ENCODE data around the gene ARHGEF6. TPM values are rescaled to one million over a fixed set of nuclear protein-coding genes. Genes with fewer than 3 reads are reported as not detected.

Gene ARHGEF6
- total RNA-seq, 1 donor from 2014 or later, result 0.98 TPM

- H3K36me3 Mint-ChIP-seq, result no peaks in the 10 kb centered on the region
- H3K9me3 Mint-ChIP-seq, result peaks cover 3% of the 10 kb centered on the region
- TF ChIP-seq CTCF (IDR thresholded peaks at IDR 0.05; ENCODE audit: unreplicated experiment), result no peak
- H3K27ac Mint-ChIP-seq, result no peak overlapping the region
- H3K27me3 Mint-ChIP-seq (ENCODE audit: low read depth), result peaks cover 15% of the 10 kb centered on the region
- no peak for DNase-seq (ENCODE audit: low spot score in 2 of 2, unreplicated experiment in 2 of 2)
- H3K4me3 Mint-ChIP-seq, result no peak overlapping the region
- no peaks in the 10 kb centered on the region for H3K4me1 Mint-ChIP-seq
Measured at GRCh38 chrX:136764206-136764605, 16.5 kb downstream of the ARHGEF6 start.

GRCh38 chrX:136762820-136763452 lies 17.8 kb downstream of the ARHGEF6 start:
- H3K27me3 Mint-ChIP-seq (ENCODE audit: low read depth), result peaks cover 15% of the 10 kb centered on the region
- no peak overlapping the region for H3K4me3 Mint-ChIP-seq
- no peaks in the 10 kb centered on the region for H3K4me1 Mint-ChIP-seq
- DNase-seq (ENCODE audit: low spot score in 2 of 2, unreplicated experiment in 2 of 2), result no peak
- H3K36me3 Mint-ChIP-seq, result no peaks in the 10 kb centered on the region
- peaks cover 3% of the 10 kb centered on the region for H3K9me3 Mint-ChIP-seq
- no peak for TF ChIP-seq CTCF (IDR thresholded peaks at IDR 0.05; ENCODE audit: unreplicated experiment)
- H3K27ac Mint-ChIP-seq, result no peak overlapping the region

- H3K27me3 Mint-ChIP-seq (ENCODE audit: low read depth), result peaks cover 11% of the 10 kb centered on the region
- peaks cover 8% of the 10 kb centered on the region for H3K9me3 Mint-ChIP-seq
- no peak for DNase-seq (ENCODE audit: low spot score in 2 of 2, unreplicated experiment in 2 of 2)
- H3K4me1 Mint-ChIP-seq, result no peaks in the 10 kb centered on the region
- no peak overlapping the region for H3K27ac Mint-ChIP-seq
- TF ChIP-seq CTCF (IDR thresholded peaks at IDR 0.05; ENCODE audit: unreplicated experiment), result no peak
- H3K4me3 Mint-ChIP-seq, result no peak overlapping the region
- no peaks in the 10 kb centered on the region for H3K36me3 Mint-ChIP-seq
Measured at GRCh38 chrX:136761421-136761820, 19.3 kb downstream of the ARHGEF6 start.

- Mint-ChIP-seq H3K4me3 (no peak overlapping the region), H3K27ac (no peak overlapping the region), H3K27me3 (ENCODE audit: low read depth) (no peaks in the 10 kb centered on the region), H3K9me3 (peaks cover 21% of the 10 kb centered on the region), H3K36me3 (no peaks in the 10 kb centered on the region), H3K4me1 (no peaks in the 10 kb centered on the region)
- no peak for TF ChIP-seq CTCF (IDR thresholded peaks at IDR 0.05; ENCODE audit: unreplicated experiment)
- no peak for DNase-seq (ENCODE audit: low spot score in 2 of 2, unreplicated experiment in 2 of 2)
Measured at GRCh38 chrX:136759968-136760367, 20.8 kb downstream of the ARHGEF6 start.

- Mint-ChIP-seq H3K27ac (no peak overlapping the region), H3K27me3 (ENCODE audit: low read depth) (no peaks in the 10 kb centered on the region), H3K9me3 (peaks cover 21% of the 10 kb centered on the region), H3K36me3 (no peaks in the 10 kb centered on the region), H3K4me3 (no peak overlapping the region), H3K4me1 (no peaks in the 10 kb centered on the region)
- no peak for TF ChIP-seq CTCF (IDR thresholded peaks at IDR 0.05; ENCODE audit: unreplicated experiment)
- DNase-seq (ENCODE audit: low spot score in 2 of 2, unreplicated experiment in 2 of 2), result no peak
Measured at GRCh38 chrX:136755411-136755810, 25.3 kb downstream of the ARHGEF6 start.

GRCh38 chrX:136754651-136755050 lies 26.1 kb downstream of the ARHGEF6 start:
- H3K9me3 Mint-ChIP-seq, result peaks cover 19% of the 10 kb centered on the region
- TF ChIP-seq CTCF (IDR thresholded peaks at IDR 0.05; ENCODE audit: unreplicated experiment), result no peak
- no peak for DNase-seq (ENCODE audit: low spot score in 2 of 2, unreplicated experiment in 2 of 2)

More at GRCh38 chrX:136754651-136755050, 26.1 kb downstream of the ARHGEF6 start:
- H3K36me3 Mint-ChIP-seq, result no peaks in the 10 kb centered on the region
- H3K27me3 Mint-ChIP-seq (ENCODE audit: low read depth), result no peaks in the 10 kb centered on the region
- no peak overlapping the region for H3K4me3 Mint-ChIP-seq
- H3K4me1 Mint-ChIP-seq, result no peaks in the 10 kb centered on the region
- H3K27ac Mint-ChIP-seq, result no peak overlapping the region
